K562 (cell line): ENCODE results near the gene SLC25A45. TPM values are rescaled to one million over a fixed set of nuclear protein-coding genes. Genes with fewer than 3 reads are reported as not detected.
A peak's percentile ranks its signal among the peaks of the same experiment; 100 is the strongest.

Experiments
- BRCA1 ChIP-seq, 2 experiments: fragments of 450-650 bp in 1 of 2; sonication (generic) in 1 of 2; formaldehyde crosslinking in 1 of 2; IDR thresholded peaks; 2 replicates each; pipeline versions ENCODE4 v1.5.0 to v1.6.1; 2017 to 2020; ENCODE audit warnings: mild to moderate bottlenecking in 1 of 2, missing genetic modification reagents in 1 of 2
- DMBX1 ChIP-seq: fragments of 250-450 bp; sonication (Bioruptor Pico); IDR thresholded peaks from 2 replicates; pipeline ENCODE4 v1.8.0; 2022; ENCODE audit warnings: inconsistent platforms, mild to moderate bottlenecking, moderate library complexity, borderline replicate concordance
- FOXK1 ChIP-seq: sonication (generic); formaldehyde crosslinking; IDR thresholded peaks from 2 replicates; pipeline ENCODE4 v1.8.0; 2022; ENCODE audit warnings: missing genetic modification reagents, mild to moderate bottlenecking, borderline replicate concordance
- GABPB2 ChIP-seq: fragments of 250-450 bp; sonication (Bioruptor Pico); conservative IDR thresholded peaks from 2 replicates; pipeline ENCODE4 v1.5.1; 2021; ENCODE audit warnings: mild to moderate bottlenecking
- GATAD2B ChIP-seq: fragments of 450-650 bp; IDR thresholded peaks from 2 replicates; pipeline ENCODE4 v1.6.1; 2017; ENCODE audit warnings: mild to moderate bottlenecking, borderline replicate concordance
- HDAC1 ChIP-seq, 2 experiments: fragments of 450-650 bp; IDR thresholded peaks; 2 replicates each; pipeline ENCODE4 v1.6.1; 2016 to 2017; ENCODE audit warnings: inconsistent platforms in 1 of 2, mild to moderate bottlenecking in 1 of 2, moderate library complexity in 1 of 2
- HMG20B ChIP-seq: fragments of 250-450 bp; sonication (Bioruptor Pico); IDR thresholded peaks from 2 replicates; pipeline ENCODE4 v1.5.0; 2021; ENCODE audit warnings: mild to moderate bottlenecking
- HMGN3 ChIP-seq: IDR thresholded peaks from 2 replicates; pipeline ENCODE4 v1.6.1; 2011; ENCODE audit warnings: borderline replicate concordance, low read depth, mild to moderate bottlenecking, mixed read lengths, low read length; ENCODE audit not compliant: insufficient read length; ENCODE audit errors: extremely low read depth
- HNRNPH1 ChIP-seq: fragments of 200-400 bp; formaldehyde crosslinking; optimal IDR thresholded peaks from 2 replicates; pipeline ENCODE3; 2017; ENCODE audit warnings: low read depth, mild to moderate bottlenecking, low read length, moderate library complexity
- KDM4B ChIP-seq, 2 experiments: fragments of 450-650 bp in 1 of 2; sonication (generic) in 1 of 2; IDR thresholded peaks; 2 replicates each; pipeline ENCODE4 v1.6.1; 2016 to 2017; ENCODE audit warnings: borderline replicate concordance in 2 of 2, antibody characterized with exemption in 1 of 2, low read depth in 1 of 2, mild to moderate bottlenecking in 1 of 2
- KLF13 ChIP-seq: fragments of 450-650 bp; IDR thresholded peaks from 2 replicates; pipeline ENCODE4 v1.6.1; 2016; ENCODE audit warnings: missing genetic modification characterization, low read depth, mild to moderate bottlenecking, missing compliant biosample characterization, moderate library complexity, borderline replicate concordance
- MBD1 ChIP-seq: fragments of 250-450 bp; sonication (Bioruptor Pico); IDR thresholded peaks from 2 replicates; pipeline ENCODE4 v1.8.0; 2022; ENCODE audit warnings: inconsistent platforms
- MEF2A ChIP-seq: IDR thresholded peaks from 2 replicates; pipeline ENCODE4 v1.6.1; 2011; ENCODE audit warnings: low read depth, mild to moderate bottlenecking, low read length, moderate library complexity; ENCODE audit not compliant: control insufficient read depth
- MTA3 ChIP-seq: fragments of 450-650 bp; formaldehyde crosslinking; IDR thresholded peaks from 2 replicates; pipeline ENCODE4 v1.6.1; 2017; ENCODE audit warnings: mild to moderate bottlenecking, borderline replicate concordance
- NFE2L1 ChIP-seq: fragments of 450-650 bp; IDR thresholded peaks from 2 replicates; pipeline ENCODE4 v1.6.1; 2016; ENCODE audit warnings: missing genetic modification characterization, low read depth, mild to moderate bottlenecking, missing compliant biosample characterization, moderate library complexity, borderline replicate concordance
- POLR2AphosphoS2 ChIP-seq: IDR thresholded peaks from 2 replicates; pipeline ENCODE4 v1.6.1; 2012; ENCODE audit warnings: low read length, improper control_type of control experiment
- POLR3A ChIP-seq: IDR thresholded peaks from 2 replicates; pipeline ENCODE4 v1.6.1; 2011; ENCODE audit warnings: borderline replicate concordance, mild to moderate bottlenecking, moderate library complexity; ENCODE audit not compliant: insufficient read length, insufficient read depth; ENCODE audit errors: extremely low read depth
- RBFOX2 ChIP-seq: fragments of 200-400 bp; formaldehyde crosslinking; IDR thresholded peaks from 2 replicates; pipeline ENCODE4 v1.6.1; 2017; ENCODE audit warnings: low read depth, mild to moderate bottlenecking, low read length, moderate library complexity
- RBM14 ChIP-seq: fragments of 200-400 bp; formaldehyde crosslinking; IDR thresholded peaks from 2 replicates; pipeline ENCODE4 v1.6.1; 2018; ENCODE audit warnings: low read depth, mild to moderate bottlenecking, low read length, moderate library complexity, borderline replicate concordance; ENCODE audit not compliant: insufficient read depth
- RCOR1 ChIP-seq, 2 experiments: IDR thresholded peaks; 2 replicates each; pipeline ENCODE4 v1.6.1; 2012; ENCODE audit warnings: low read depth in 2 of 2, low read length in 2 of 2, borderline replicate concordance in 1 of 2, improper control_type of control experiment in 1 of 2
- SOX6 ChIP-seq: fragments of 450-650 bp; IDR thresholded peaks from 2 replicates; pipeline ENCODE4 v1.6.1; 2014; ENCODE audit warnings: mild to moderate bottlenecking
- TEAD2 ChIP-seq: fragments of 450-650 bp; IDR thresholded peaks from 2 replicates; pipeline ENCODE4 v1.6.1; 2016; ENCODE audit warnings: missing genetic modification characterization, control low read depth, missing compliant biosample characterization
- ZFP1 ChIP-seq: fragments of 450-650 bp; formaldehyde crosslinking; IDR thresholded peaks from 2 replicates; pipeline ENCODE4 v1.4.0; 2020; ENCODE audit warnings: mild to moderate bottlenecking, mixed read lengths
- ZNF274 ChIP-seq: IDR thresholded peaks from 2 replicates; pipeline ENCODE4 v1.6.1; 2011; ENCODE audit warnings: low read depth, mild to moderate bottlenecking, low read length, moderate library complexity, borderline replicate concordance
- ZNF282 ChIP-seq: sonication (generic); formaldehyde crosslinking; IDR thresholded peaks from 2 replicates; pipeline ENCODE4 v1.8.1; 2023; ENCODE audit warnings: missing genetic modification reagents
- ZNF408 ChIP-seq: fragments of 250-450 bp; sonication (Bioruptor Pico); IDR thresholded peaks from 2 replicates; pipeline ENCODE4 v1.4.0; 2020; ENCODE audit warnings: low read depth, mild to moderate bottlenecking, moderate library complexity
- ZZZ3 ChIP-seq: fragments of 450-650 bp; IDR thresholded peaks from 2 replicates; pipeline ENCODE4 v1.6.1; 2016; ENCODE audit warnings: antibody characterized with exemption, mild to moderate bottlenecking, moderate library complexity
- polyA plus RNA-seq, 8 experiments: library from polyadenylated mRNA; depleted of rRNA in 4 of 8; stranded (reverse) in 5 of 8; unstranded in 3 of 8; fragments of >200 nt; fragmentation: Nextera tagmentation in 2 of 8; fragmentation: Illumina TruSeq in 1 of 8; extraction: Ambion mirVana in 2 of 8; extraction: Trizol in 1 of 8; gene quantifications; 2 replicates each; pipeline versions ENCODE4 v1.2.1 to v1.2.3, GENCODE V29; 2011 to 2014; ENCODE audit warnings: inconsistent platforms in 1 of 8, missing spikeins in 1 of 8
- total RNA-seq, 7 experiments: library from RNA; depleted of rRNA in 6 of 7; stranded (reverse); fragments of >200 nt in 6 of 7; fragmentation: Illumina TruSeq in 2 of 7; extraction: Trizol in 2 of 7; gene quantifications; 2 replicates each; pipeline versions ENCODE4 v1.2.1 to v1.2.3, GENCODE V29; 2011 to 2021; ENCODE audit warnings: low replicate concordance in 1 of 7

The SLC25A45 gene
- total and polyA plus RNA-seq, 9 of the 15 experiments (the other 6 are each of a cell fraction or from before 2014, with no cell fraction given) = 0.15 to 2.3 (median 0.68) TPM

GRCh38 chr11:65418681-65419459 lies 36.4 kb upstream of the SLC25A45 start (continued):
- TF ChIP-seq RBFOX2 (peak; percentile 90), SOX6 (peak; percentile 88), FOXK1 (CRISPR knock-in tag) (peak; percentile 72; the same call in 1 of the 2 replicates), HNRNPH1 (no peak), ZNF274 (no peak), POLR3A (no peak), ZZZ3 (no peak), HMG20B (CRISPR knock-in tag) (no peak), ZFP1 (CRISPR knock-in tag) (no peak), HDAC1 (IDR thresholded peaks at IDR 0.05) (peak in 1 of 2 experiments; percentile 64; a peak in 2 of 4 replicates), MBD1 (CRISPR knock-in tag) (no peak), RCOR1 (IDR thresholded peaks at IDR 0.05; ENCODE audit: borderline replicate concordance in 1 of 2, low read depth in 2 of 2, low read length in 2 of 2) (peak in 1 of 2 experiments; percentile 6; a peak in 1 of 4 replicates), DMBX1 (CRISPR knock-in tag) (peak; percentile 71; the same call in 1 of the 2 replicates), GABPB2 (CRISPR knock-in tag) (no peak), POLR2AphosphoS2 (peak; percentile 39; the same call in 1 of the 2 replicates), KDM4B (IDR thresholded peaks at IDR 0.05; ENCODE audit: borderline replicate concordance in 2 of 2, low read depth in 1 of 2) (no peak), GATAD2B (no peak), ZNF408 (CRISPR knock-in tag) (no peak), MEF2A (peak; percentile 16; the same call in 1 of the 2 replicates), HMGN3 (peak; percentile 96), BRCA1 (IDR thresholded peaks at IDR 0.05) (no peak), BRCA1 (CRISPR knock-in tag; IDR thresholded peaks at IDR 0.05) (no peak), NFE2L1 (tag) (peak; percentile 92), MTA3 (peak; percentile 87), RBM14 (no peak), ZNF282 (CRISPR knock-in tag) (no peak), TEAD2 (tag) (no peak), KLF13 (peak; percentile 59; the same call in 1 of the 2 replicates)
